ENCODE data around the gene SLC46A3.

SLC46A3 gene

DNA sequence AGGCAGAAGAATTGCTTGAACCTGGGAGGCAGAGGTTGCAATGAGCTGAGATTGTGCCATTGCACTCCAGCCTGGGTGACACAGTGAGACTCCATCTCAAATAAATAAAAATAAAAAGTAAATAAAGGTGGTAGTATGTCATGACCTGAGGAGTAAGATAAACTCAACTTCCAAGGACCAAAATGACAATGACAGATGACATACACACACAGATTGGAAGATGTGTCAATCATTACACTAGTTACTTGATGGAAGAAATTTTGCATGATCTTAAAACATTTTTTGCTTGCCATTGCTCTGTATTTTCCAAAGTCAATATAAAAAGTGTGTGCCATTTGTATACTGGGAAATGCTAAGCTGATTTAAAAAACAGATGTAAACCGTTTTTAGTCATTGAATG is 4.1 kb downstream of the SLC46A3 start:
- no peak for ATAC-seq
- TF ChIP-seq, protein P1, sequence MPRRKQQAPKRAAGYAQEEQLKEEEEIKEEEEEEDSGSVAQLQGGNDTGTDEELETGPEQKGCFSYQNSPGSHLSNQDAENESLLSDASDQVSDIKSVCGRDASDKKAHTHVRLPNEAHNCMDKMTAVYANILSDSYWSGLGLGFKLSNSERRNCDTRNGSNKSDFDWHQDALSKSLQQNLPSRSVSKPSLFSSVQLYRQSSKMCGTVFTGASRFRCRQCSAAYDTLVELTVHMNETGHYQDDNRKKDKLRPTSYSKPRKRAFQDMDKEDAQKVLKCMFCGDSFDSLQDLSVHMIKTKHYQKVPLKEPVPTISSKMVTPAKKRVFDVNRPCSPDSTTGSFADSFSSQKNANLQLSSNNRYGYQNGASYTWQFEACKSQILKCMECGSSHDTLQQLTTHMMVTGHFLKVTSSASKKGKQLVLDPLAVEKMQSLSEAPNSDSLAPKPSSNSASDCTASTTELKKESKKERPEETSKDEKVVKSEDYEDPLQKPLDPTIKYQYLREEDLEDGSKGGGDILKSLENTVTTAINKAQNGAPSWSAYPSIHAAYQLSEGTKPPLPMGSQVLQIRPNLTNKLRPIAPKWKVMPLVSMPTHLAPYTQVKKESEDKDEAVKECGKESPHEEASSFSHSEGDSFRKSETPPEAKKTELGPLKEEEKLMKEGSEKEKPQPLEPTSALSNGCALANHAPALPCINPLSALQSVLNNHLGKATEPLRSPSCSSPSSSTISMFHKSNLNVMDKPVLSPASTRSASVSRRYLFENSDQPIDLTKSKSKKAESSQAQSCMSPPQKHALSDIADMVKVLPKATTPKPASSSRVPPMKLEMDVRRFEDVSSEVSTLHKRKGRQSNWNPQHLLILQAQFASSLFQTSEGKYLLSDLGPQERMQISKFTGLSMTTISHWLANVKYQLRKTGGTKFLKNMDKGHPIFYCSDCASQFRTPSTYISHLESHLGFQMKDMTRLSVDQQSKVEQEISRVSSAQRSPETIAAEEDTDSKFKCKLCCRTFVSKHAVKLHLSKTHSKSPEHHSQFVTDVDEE (CRISPR knock-in tag; IDR thresholded peaks at IDR 0.05) = no peak
- TF ChIP-seq RARB (CRISPR knock-in tag; IDR thresholded peaks at IDR 0.05) (no peak), ZFP30 (CRISPR knock-in tag; IDR thresholded peaks at IDR 0.05) (no peak), ZNF565 (CRISPR knock-in tag; conservative IDR thresholded peaks at IDR 0.05; ENCODE audit: low read depth) (no peak), ZNF70 (CRISPR knock-in tag; IDR thresholded peaks at IDR 0.05) (no peak), ZC3H10 (CRISPR knock-in tag; IDR thresholded peaks at IDR 0.05) (no peak), TOX (CRISPR knock-in tag; IDR thresholded peaks at IDR 0.05; ENCODE audit: borderline replicate concordance) (no peak), SNAI2 (CRISPR knock-in tag; IDR thresholded peaks at IDR 0.05) (no peak)
- TF ChIP-seq, protein P2, sequence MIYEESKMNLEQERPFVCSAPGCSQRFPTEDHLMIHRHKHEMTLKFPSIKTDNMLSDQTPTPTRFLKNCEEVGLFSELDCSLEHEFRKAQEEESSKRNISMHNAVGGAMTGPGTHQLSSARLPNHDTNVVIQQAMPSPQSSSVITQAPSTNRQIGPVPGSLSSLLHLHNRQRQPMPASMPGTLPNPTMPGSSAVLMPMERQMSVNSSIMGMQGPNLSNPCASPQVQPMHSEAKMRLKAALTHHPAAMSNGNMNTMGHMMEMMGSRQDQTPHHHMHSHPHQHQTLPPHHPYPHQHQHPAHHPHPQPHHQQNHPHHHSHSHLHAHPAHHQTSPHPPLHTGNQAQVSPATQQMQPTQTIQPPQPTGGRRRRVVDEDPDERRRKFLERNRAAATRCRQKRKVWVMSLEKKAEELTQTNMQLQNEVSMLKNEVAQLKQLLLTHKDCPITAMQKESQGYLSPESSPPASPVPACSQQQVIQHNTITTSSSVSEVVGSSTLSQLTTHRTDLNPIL (CRISPR knock-in tag; IDR thresholded peaks at IDR 0.05; ENCODE audit: low read depth) = no peak
- TF ChIP-seq, protein P3, sequence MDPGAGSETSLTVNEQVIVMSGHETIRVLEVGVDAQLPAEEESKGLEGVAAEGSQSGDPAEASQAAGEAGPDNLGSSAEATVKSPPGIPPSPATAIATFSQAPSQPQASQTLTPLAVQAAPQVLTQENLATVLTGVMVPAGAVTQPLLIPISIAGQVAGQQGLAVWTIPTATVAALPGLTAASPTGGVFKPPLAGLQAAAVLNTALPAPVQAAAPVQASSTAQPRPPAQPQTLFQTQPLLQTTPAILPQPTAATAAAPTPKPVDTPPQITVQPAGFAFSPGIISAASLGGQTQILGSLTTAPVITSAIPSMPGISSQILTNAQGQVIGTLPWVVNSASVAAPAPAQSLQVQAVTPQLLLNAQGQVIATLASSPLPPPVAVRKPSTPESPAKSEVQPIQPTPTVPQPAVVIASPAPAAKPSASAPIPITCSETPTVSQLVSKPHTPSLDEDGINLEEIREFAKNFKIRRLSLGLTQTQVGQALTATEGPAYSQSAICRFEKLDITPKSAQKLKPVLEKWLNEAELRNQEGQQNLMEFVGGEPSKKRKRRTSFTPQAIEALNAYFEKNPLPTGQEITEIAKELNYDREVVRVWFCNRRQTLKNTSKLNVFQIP (CRISPR knock-in tag; IDR thresholded peaks at IDR 0.05; ENCODE audit: borderline replicate concordance, low read depth) = no peak

DNA sequence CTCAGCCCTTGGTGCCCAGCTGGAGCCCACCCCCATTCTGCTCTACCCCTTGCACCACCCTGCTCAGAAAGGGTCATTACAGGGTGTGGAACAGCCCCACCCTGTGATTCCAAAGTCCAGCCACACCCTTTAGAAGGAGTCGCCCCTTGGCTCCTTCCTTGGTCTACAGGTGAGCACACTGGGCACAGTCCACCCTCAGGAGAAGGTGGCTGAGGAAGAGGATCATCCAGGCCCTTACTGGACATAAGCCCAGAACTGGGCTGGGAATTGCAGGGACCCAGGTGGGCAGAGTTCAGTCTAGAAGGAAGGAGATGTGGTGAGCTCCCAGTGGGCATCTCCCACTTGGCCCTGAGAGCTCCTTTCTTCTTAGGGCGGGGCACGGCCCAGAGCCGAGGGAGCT is 8.6 kb downstream of the SLC46A3 start:
- TF ChIP-seq, protein P3 (CRISPR knock-in tag; IDR thresholded peaks at IDR 0.05; ENCODE audit: borderline replicate concordance, low read depth) = no peak
- no peak for ATAC-seq

DNA sequence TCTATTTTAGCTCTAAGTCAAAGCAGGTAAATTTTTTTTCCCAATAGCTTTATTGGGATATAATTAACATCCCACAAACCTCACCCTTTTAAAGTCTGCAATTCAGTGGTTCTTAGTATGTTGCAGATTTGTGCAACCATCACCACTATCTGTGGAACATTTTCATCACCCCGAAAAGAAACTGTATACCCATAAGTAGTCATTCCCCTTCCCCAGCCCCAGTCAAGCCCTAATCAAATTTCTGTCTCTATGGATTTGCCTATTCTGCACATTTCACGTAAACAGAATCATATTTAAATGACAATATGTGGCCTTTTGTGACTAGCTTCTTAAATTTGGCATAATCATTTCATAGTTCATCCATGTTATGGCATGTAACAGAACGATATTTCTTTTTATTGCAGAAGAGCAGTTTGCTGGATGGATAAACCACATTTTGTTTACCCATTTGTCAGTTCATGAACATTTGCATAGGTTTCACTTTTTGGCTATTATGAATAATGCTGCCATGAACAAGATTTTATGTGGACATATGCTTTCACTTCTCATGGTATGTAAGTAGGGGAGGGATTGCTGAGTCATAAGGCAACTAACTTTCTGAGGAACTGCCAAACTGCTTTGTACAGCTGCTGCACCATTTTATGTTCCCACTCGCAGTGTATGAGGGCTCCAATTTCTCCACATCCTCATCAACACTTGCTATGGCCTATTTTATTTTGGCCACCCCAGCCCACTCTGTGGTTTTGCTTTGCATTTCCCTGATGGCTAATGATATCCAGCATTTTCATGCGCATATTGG is 10.9 kb downstream of the SLC46A3 start:
- peak; percentile 94 for ATAC-seq
- TF ChIP-seq, protein P3 (CRISPR knock-in tag; IDR thresholded peaks at IDR 0.05; ENCODE audit: borderline replicate concordance, low read depth) = no peak
- TF ChIP-seq, protein P4, sequence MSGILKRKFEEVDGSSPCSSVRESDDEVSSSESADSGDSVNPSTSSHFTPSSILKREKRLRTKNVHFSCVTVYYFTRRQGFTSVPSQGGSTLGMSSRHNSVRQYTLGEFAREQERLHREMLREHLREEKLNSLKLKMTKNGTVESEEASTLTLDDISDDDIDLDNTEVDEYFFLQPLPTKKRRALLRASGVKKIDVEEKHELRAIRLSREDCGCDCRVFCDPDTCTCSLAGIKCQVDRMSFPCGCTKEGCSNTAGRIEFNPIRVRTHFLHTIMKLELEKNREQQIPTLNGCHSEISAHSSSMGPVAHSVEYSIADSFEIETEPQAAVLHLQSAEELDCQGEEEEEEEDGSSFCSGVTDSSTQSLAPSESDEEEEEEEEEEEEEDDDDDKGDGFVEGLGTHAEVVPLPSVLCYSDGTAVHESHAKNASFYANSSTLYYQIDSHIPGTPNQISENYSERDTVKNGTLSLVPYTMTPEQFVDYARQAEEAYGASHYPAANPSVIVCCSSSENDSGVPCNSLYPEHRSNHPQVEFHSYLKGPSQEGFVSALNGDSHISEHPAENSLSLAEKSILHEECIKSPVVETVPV (CRISPR knock-in tag; IDR thresholded peaks at IDR 0.05) = no peak
- no peak for TF ChIP-seq ESRRG (CRISPR knock-in tag; IDR thresholded peaks at IDR 0.05)
- no peak for TF ChIP-seq ZFP30 (CRISPR knock-in tag; IDR thresholded peaks at IDR 0.05)
- no peak for TF ChIP-seq ISL1 (CRISPR knock-in tag; IDR thresholded peaks at IDR 0.05)
- no peak for TF ChIP-seq ARNTL (CRISPR knock-in tag; IDR thresholded peaks at IDR 0.05; ENCODE audit: borderline replicate concordance, low read depth)
- no peak for TF ChIP-seq BACH2 (CRISPR knock-in tag; IDR thresholded peaks at IDR 0.05; ENCODE audit: borderline replicate concordance)
- TF ChIP-seq, protein P2 (CRISPR knock-in tag; IDR thresholded peaks at IDR 0.05; ENCODE audit: low read depth) = no peak
- no peak for TF ChIP-seq RARB (CRISPR knock-in tag; IDR thresholded peaks at IDR 0.05)
- TF ChIP-seq TOX (CRISPR knock-in tag; IDR thresholded peaks at IDR 0.05; ENCODE audit: borderline replicate concordance) = no peak
- TF ChIP-seq CSDC2 (CRISPR knock-in tag; IDR thresholded peaks at IDR 0.05) = no peak

Measured in SK-N-SH treated with all-trans-retinoic acid at 6 μM for 48 hours (cell line).